Adrenal gland (tissue), 12 donors: ENCODE measurements around the gene KCNJ6. TPM values are rescaled to one million over a fixed set of nuclear protein-coding genes. Genes with fewer than 3 reads are reported as not detected.

Experiments used
- DNase-seq, 7 donors: peaks; one replicate each; pipeline ENCODE4 v3.0.0-alpha.2; 2019 to 2020
- H3K27ac ChIP-seq, 5 donors: fragments of 200-600 bp; sonication (generic) in 4 of 5; 1 replicate in 3 of 5; 2 replicates in 2 of 5; pipeline versions ENCODE4 v1.5.1 to v1.8.0; 2016 to 2020; ENCODE audit warnings: mild to moderate bottlenecking in 1 of 5
- H3K27me3 ChIP-seq: fragments of 200-600 bp; 2 replicates; pipeline ENCODE4 v1.8.0; 2021
- H3K36me3 ChIP-seq, 2 donors: fragments of 200-600 bp; replicated peaks in 1 of 2; 1 replicate in 1 of 2; 2 replicates in 1 of 2; pipeline versions ENCODE4 v1.5.1 to v1.8.0; 2018 to 2022
- H3K4me1 ChIP-seq, 2 donors: fragments of 200-600 bp; replicated peaks in 1 of 2; 1 replicate in 1 of 2; 2 replicates in 1 of 2; pipeline versions ENCODE4 v1.5.1 to v1.8.0; 2018 to 2021
- H3K4me3 ChIP-seq, 4 donors: fragments of 200-600 bp; sonication (generic) in 3 of 4; one replicate each; pipeline ENCODE4 v1.5.1; 2016 to 2018
- H3K9me3 ChIP-seq, 3 donors: fragments of 200-600 bp; sonication (generic) in 1 of 3; replicated peaks in 1 of 3; 1 replicate in 2 of 3; 2 replicates in 1 of 3; pipeline versions ENCODE4 v1.5.1 to v1.8.0; 2016 to 2021
- CTCF ChIP-seq, 6 experiments: fragments of 450-650 bp in 4 of 6; fragments of 200-600 bp in 2 of 6; sonication (generic) in 1 of 6; IDR thresholded peaks; 1 replicate in 5 of 6; 2 replicates in 1 of 6; pipeline versions ENCODE4 v1.5.1 to v1.8.0; 2016 to 2021; ENCODE audit warnings: antibody characterized with exemption in 6 of 6, mild to moderate bottlenecking in 2 of 6, moderate library complexity in 1 of 6
- POLR2A ChIP-seq, 2 donors: fragments of 450-650 bp; IDR thresholded peaks; one replicate each; pipeline ENCODE4 v1.6.1; 2017; ENCODE audit warnings: antibody characterized with exemption in 2 of 2, mild to moderate bottlenecking in 2 of 2, moderate library complexity in 1 of 2
- WGBS, 4 donors: extraction: QIAGEN DNeasy Blood & Tissue Kit in 2 of 4; methylation state at CpG; one replicate each; pipeline versions ENCODE4 v1.1.5 to v1.1.7; 2013 to 2017; 5-methylcytosine and 5-hydroxymethylcytosine counted together
- intact Hi-C, 2 donors: fragments of 100-400 bp; cut with DNase I; formaldehyde crosslinking; loops; one replicate each; pipeline versions ENCODE4 v1.14.1 to v1.15.0; 2022 to 2023
- polyA plus RNA-seq, 3 donors: library from polyadenylated mRNA; stranded (reverse); fragments of 200-250 nt in 2 of 3; fragments of 350-450 nt in 1 of 3; fragmentation: Illumina TruSeq in 1 of 3; extraction: RNeasy Lipid Tissue Mini Kit (QIAGEN cat#74804) in 1 of 3; gene quantifications; one replicate each; pipeline ENCODE4 v1.2.3, GENCODE V29; 2013 to 2014
- total RNA-seq, 9 donors: library from RNA; depleted of rRNA in 4 of 9; stranded (reverse); fragments of >200 nt in 4 of 9; fragments of 120-200 nt in 1 of 9; fragmentation: NEBNext Ultra II Directional in 1 of 9; extraction: Animal tissue kit (Norgen Biotek cat#: 25700) in 1 of 9; gene quantifications; one replicate each; pipeline versions ENCODE4 v1.1.0 to v1.2.4, GENCODE V29; 2013 to 2023
- donor health status: healthy with polysubstance abuse.
- donor health status: Bipolar disorder and iron deficiency.
- donor health status: DM: yes; HTN: yes; CAD: no.
- donor health status: DM: no; HTN: no; CAD: no.
- donor health status: DM: no; HTN: no; CAD: no.
- donor health status: DM: yes; HTN: yes; CAD: no.

Gene KCNJ6
- total and polyA plus RNA-seq, 12 donors, result 0.03 to 0.60 (median 0.07) TPM; not detected in 4

- H3K4me3 ChIP-seq, result no peak overlapping the region
- H3K4me1 ChIP-seq, result no peaks in the 10 kb centered on the region
- no peaks in the 10 kb centered on the region for H3K27me3 ChIP-seq
- no peaks in the 10 kb centered on the region for H3K36me3 ChIP-seq
- intact Hi-C loops, result no loop called here
- DNase-seq, result no peak
- no peak for TF ChIP-seq CTCF (IDR thresholded peaks at IDR 0.05)
- no peak for TF ChIP-seq POLR2A (IDR thresholded peaks at IDR 0.05)
- WGBS, 4 donors, result 79 to 87% (median 82%) methylated on average over 12 to 14 of the region's 14 CpGs
- H3K9me3 ChIP-seq, result no peaks in the 10 kb centered on the region
- no peak overlapping the region for H3K27ac ChIP-seq
These were observed 73.9 kb downstream of the KCNJ6 start for GRCh38 chr21:37842163-37842919.

GRCh38 chr21:37837381-37837780 is 78.9 kb downstream of the KCNJ6 start:
- 88 to 94% (median 91%) methylated on average over 3 of the region's 3 CpGs for WGBS, 4 donors

GRCh38 chr21:37835481-37835880 is 80.8 kb downstream of the KCNJ6 start:
- H3K27ac ChIP-seq, result no peak overlapping the region
- intact Hi-C loops, result no loop called here
- no peak overlapping the region for H3K4me3 ChIP-seq
- no peak for TF ChIP-seq CTCF (IDR thresholded peaks at IDR 0.05)
- no peak for TF ChIP-seq POLR2A (IDR thresholded peaks at IDR 0.05)
- WGBS, 4 donors, result 69 to 79% (median 75%) methylated on average over 3 of the region's 3 CpGs
- no peak for DNase-seq
- no peaks in the 10 kb centered on the region for H3K27me3 ChIP-seq
- H3K36me3 ChIP-seq, result no peaks in the 10 kb centered on the region
- H3K4me1 ChIP-seq, result no peaks in the 10 kb centered on the region
- no peaks in the 10 kb centered on the region for H3K9me3 ChIP-seq

More at GRCh38 chr21:37837381-37837780, 78.9 kb downstream of the KCNJ6 start:
- TF ChIP-seq POLR2A (IDR thresholded peaks at IDR 0.05) (no peak), CTCF (IDR thresholded peaks at IDR 0.05) (no peak)
- intact Hi-C loops, result no loop called here
- Histone ChIP-seq H3K27ac (no peak overlapping the region), H3K4me3 (no peak overlapping the region), H3K36me3 (no peaks in the 10 kb centered on the region), H3K4me1 (no peaks in the 10 kb centered on the region), H3K9me3 (no peaks in the 10 kb centered on the region), H3K27me3 (no peaks in the 10 kb centered on the region)
- DNase-seq, result no peak

GRCh38 chr21:37833301-37833700 is 83.0 kb downstream of the KCNJ6 start:
- TF ChIP-seq CTCF (IDR thresholded peaks at IDR 0.05), result no peak
- no peak for TF ChIP-seq POLR2A (IDR thresholded peaks at IDR 0.05)
- WGBS, 4 donors, result 59 to 77% (median 66%) methylated on average over 5 to 6 of the region's 6 CpGs
- DNase-seq, result no peak
- no peaks in the 10 kb centered on the region for H3K36me3 ChIP-seq
- H3K4me3 ChIP-seq, result no peak overlapping the region
- H3K27ac ChIP-seq, result no peak overlapping the region
- intact Hi-C loops, result no loop called here
- no peaks in the 10 kb centered on the region for H3K9me3 ChIP-seq
- no peaks in the 10 kb centered on the region for H3K27me3 ChIP-seq
- H3K4me1 ChIP-seq, result no peaks in the 10 kb centered on the region
